GM21529 (cell line): ENCODE data around the gene RBMS1.
A peak's percentile ranks its signal among the peaks of the same experiment; 100 is the strongest.

Experiments
- ATAC-seq: cut with Tn5 transposase; IDR thresholded peaks from one replicate; pipeline ENCODE4 v1.9.1; 2021; ENCODE audit not compliant: unreplicated experiment

Gene RBMS1

DNA sequence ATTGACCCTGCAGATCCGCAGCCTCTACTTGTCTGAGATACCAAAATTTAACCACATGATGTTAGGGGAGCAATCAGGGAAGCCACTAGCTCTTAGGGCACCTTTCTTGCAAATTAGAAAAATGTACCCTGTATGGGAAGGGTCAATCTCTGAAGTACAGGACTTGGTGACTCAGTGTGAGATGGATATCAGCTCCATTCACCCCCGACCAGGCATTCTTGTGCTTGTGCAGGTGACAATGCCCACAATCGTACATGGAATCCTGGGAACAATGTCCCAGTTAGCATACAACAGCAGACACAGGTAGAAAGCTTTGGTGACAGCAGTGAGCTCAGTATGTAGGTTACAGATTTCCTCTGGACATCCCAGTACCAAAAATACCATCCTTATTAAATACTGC, 155.9 kb downstream of the RBMS1 start:
- ATAC-seq, result no peak

DNA sequence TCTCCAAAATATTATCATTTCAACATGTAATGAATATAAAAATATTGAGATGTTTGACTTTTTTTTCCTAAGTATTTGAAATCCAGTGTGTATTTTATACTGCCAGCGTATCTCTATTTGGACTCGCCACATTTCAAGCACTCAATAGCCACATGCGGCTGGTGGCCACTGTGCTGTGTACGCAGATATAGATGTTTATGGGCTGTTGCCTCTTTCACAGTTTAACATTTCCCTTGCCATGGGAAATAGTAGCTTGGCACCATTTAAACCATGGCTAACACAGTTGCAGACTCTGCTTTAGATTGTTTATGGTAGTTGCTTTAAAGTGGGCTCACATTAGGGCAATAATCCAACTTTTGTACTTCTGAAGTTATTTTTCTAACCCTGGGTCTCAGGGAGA, 157.0 kb downstream of the RBMS1 start:
- no peak for ATAC-seq

DNA sequence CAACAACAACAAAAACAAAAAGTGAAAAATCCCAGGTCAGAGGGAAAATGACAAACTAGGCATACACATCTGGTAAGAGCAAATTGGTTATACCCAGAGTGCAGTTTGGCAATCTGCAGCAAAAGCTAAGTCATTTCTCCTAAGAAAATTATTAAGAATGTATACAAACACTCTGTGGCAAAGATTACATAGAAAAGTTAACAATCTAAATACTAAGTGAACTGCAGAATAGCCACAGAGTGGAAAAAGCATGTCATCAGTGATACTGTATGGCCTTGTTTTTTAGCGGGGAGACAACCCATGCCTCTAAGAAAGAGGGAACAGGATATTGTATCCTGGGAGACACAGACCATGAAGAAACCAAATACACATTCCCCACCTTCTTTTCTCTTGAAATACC, 157.5 kb downstream of the RBMS1 start:
- no peak for ATAC-seq

DNA sequence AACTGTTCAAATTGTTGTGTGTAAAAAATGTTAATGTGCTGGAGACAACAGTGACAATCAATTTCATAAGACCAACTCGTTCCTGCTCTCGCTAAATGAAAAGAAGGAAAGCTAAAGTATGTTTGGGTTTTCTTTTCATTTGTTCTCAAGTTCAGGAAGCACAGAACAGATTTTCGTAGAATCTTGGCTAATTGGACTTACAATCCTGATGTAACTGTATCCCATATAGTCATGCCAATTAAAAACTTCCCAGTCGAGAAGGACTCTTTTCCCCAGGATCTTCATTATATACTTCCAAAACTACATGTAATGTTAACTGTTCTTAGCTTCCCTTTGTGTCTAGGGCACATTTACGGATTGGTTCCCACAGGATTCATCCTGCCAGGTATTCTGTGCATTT, 158.2 kb downstream of the RBMS1 start:
- ATAC-seq, result no peak

DNA sequence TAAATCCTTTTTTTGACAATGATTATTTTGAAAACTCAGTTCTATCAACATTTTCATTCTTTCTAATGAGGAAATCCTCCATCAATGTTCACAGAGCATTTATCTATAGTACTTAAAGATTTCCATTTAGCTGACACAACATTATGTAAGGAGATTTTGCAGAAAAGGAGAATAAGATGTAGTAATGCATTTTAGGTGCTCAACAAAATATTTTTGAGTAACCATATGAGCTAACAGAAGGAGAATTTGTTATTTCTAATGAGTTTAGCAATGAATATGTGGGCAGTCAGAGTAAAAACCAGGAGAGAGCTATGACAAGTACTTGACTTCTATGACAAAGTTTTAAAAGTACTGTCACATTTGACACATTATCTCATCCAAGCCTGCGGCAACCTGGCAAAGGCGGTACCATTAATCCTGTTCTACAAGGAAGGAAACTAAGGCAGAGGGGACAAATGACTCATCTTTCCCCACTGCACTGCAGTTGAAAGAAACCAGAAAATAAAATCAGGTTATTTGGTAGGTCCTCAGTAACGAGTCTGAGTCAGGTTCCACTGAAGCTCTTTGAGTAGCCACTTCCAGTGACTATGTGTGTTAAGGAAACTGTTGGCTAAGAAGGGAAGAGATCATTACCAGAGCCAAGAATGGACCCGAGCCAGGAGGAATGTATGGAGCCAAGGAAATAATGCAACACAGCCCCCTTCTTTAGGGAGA, 159.4 kb downstream of the RBMS1 start:
- no peak for ATAC-seq

DNA sequence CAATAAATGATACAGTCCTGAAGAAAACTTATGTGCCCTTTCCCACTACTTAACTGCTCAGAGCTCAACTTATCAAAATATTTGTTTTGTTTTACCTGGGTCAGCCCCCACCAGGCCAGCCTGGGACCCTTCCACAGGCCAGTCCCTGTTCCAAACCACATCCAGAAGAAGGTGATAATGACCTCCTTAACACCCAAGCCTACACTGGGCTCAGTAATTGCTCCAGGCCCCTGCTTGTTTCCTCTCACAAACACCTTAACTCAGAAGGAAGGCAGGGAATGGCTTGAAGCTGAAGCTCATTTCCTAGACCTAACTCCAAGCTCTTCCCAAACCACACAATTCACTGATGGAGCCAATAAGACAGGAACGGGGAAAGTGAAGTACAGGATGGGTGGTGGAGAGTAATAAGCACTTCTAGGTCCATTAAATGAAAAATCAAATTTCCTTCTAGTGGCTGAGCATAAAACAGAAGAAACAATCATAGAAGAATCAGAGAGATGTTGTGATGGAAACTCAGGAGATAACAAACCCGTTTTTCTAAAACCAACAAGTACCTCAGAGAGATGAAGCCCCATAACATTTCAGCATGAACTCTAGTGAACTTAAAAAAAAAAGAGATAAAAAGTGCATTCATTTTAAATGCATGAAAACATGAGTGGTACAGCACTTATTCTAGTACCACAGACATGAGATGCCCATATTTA, 160.1 kb downstream of the RBMS1 start:
- no peak for ATAC-seq

DNA sequence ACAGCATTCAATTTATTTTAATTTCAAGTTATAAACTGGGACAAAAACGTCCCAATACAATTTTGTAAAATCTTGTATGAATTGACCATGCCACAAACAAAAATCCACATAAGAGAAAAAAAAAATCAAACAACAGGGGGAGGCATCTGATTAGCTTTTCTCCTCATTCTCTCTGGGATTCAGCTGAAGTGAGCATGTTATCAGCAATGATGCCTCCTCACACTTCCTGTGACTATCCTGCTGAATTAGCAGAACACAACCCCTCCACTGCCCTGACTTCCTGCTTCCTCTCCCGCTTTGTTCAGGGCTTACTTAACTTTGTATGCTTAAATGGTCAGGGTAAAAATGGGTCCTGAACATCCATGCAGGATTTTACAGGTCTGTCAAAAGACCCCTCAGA, 161.3 kb downstream of the RBMS1 start:
- ATAC-seq, result no peak

DNA sequence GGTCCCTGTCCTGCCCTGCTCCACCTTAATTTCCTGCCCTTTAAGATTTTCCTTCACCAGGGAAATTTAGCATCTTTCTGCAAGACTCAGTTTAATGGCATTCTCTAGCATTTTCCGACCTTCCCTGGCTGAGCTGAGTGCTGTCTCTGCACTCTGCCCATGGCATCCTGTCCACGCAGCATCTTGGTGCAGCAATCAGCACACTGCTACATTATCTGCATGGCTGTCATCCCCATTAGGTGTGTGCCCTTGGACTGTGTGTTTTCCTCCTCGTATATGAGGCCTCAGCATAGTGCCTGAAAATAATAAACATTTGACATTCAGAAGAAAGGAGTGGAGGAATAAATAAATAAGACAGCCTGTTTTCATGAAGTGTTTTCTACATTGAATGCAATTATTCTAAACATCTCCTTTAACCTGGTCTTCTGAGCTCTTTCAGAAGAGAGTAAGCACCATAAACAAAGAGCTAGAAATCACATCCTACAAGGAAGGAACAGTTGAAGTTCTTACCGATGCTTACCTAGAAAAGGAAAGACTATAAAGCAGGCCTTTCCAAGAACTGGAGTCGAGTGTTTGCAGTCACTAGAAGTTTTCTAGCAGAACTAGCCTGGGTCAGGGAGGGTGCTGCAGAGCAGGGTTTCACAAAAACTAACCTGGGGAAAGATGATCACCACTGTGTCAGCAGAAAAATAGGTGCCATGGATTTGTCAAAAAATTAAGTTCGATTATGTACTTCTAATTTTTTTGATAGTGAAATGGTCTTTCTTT, 162.2 kb downstream of the RBMS1 start:
- no peak for ATAC-seq

DNA sequence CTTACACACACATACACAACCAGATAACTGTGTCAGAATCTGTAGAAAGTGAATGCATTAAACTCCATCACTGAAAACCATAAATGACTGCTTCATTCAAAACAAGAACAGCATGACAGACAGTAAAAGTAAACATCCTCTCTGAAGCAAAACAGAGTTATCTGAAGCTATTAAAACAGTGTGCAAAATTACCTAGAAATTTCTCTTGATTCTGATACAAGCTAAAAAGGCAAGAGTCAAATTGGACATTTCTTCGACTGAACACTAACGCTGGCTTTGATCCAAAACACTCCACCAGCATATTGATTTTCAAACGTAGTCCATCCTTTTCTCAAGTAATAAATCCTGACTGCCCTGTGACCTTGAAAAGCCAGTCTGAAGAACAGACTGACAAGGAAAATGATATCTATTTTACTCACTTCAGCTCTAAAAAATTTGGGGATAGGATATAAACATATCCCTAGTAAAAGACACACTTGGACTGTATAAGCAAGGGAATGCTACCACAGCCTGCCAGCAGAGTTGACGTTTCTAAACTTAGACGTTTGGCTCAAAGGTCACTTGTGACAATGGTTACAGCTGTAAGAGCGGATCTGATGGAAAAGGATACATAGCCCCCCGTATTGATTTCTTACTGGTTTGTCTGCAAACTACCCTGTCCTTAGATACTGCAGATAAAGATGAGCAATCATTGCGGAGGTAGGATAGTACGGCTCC, 164.6 kb downstream of the RBMS1 start:
- ATAC-seq, result no peak

DNA sequence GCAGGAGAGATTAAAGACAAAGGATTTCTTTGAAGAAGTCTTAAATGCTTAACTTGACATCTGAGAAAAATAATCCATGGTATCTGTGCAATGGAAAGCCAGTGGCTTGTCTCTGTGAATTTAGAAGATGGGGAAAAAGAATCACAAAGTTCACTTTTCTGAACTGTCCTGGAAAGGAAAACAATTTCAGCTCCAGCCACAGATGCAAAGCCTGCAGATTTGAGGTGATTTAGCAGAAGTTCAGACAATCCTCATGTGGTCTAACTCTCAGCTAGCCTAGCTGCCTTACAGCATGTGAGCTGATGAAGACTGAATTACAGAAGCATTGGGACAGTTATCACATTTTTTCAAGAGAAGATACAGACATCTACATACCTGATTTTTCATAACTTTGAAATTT, 166.8 kb downstream of the RBMS1 start:
- no peak for ATAC-seq

DNA sequence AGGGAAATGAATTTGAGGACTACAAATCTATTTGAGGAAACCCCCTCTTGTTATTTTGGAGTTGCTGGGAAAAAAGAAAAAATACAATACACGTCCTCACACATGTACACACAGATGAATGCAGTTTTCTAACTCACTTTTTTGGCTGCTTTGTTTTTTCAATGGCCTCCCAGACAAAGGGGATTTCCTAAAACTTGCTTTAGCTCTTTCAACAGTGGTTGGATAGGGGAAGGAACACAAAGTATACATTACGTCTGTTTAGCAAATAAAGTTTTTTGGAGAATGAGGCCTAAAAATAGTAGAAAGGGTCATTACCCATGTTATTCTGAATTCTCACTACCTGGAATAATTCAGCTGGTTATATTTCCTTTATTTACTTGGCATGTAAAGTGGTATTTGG, 168.2 kb downstream of the RBMS1 start:
- ATAC-seq, result no peak

DNA sequence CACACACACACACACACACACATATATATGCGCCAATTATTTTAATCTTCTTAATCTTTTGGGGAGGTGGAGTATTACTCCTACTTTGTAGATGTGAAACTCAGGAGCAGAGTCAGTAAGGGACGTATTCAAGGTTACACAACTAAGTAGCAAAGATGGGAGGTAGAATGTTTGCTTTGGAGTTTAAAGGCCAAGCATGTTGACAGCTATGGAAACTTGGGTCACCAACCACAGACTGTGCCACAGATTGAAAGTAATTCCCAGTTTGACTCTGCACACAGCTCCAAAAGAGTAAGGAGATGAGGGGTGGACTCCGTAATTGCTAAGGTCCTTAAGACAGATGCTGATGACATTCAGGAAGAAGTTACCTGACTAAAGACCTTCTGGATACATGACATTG, 168.7 kb downstream of the RBMS1 start:
- ATAC-seq, result no peak

DNA sequence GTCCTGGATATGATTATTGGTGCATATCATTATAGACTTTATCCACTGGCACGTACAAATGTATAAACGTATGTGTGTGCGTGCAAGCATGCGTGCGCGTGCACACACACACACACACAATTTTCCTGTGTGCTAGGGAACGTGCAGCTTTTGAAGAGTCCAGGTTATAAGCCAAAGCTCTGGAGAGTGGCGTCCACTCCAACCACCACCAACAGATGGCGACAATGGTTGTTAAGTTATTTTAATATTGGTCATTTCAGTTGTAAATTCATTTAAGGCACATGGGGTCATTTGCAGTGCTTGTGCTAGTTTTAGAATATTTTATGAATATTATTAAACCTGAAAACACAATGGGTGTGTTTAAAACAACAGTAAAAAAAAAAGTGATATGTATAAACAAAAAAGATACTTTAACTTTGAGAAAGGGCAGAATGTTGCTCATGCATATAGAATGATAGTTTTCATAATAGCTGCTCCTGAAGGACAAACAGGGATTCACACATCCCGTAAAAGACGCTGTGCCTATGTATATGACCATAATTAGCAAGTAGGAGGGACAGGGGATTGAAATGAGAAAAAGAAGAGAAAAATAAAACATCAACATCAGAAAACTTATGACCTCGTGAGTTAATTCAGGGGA, 169.3 kb downstream of the RBMS1 start:
- ATAC-seq, result peak; percentile 69

DNA sequence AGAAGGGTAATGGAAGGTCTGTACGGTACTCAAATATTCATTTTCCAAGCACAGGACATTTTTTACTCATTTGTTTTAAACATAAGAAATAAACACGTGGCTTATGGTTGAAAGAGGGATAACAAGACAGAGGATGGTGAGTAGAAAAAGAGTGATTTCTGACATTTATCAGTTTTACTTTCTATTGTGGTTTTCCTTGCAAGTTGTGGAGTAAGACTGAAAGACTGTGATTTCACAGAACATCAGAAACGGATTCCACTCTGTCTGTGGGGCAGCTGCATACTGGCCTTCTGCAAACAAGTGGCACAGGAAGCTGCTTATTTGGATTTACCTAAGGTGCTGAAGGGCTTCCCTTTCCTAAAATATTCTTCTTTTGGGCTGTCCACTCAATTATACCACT, 171.3 kb downstream of the RBMS1 start:
- ATAC-seq, result no peak

DNA sequence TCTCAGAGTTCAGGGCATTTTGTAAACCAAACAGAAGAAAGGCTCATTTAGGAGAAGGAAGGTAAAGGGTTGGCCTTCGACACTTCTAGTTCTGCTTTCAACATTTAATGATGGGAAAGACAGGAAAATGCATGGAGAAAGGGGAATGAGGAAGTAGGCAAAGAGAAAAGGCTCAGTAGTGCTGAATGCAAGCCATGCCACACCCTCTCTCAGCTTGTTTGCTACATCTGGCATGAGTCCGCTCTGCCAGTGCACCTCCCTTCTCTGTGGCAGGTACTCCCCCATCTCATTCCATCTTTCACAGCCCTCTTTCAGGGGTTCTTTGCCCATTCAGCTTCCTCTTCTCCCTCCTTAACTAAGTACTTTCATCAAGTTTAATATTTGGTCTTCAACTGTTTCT, 172.6 kb downstream of the RBMS1 start:
- ATAC-seq, result no peak

DNA sequence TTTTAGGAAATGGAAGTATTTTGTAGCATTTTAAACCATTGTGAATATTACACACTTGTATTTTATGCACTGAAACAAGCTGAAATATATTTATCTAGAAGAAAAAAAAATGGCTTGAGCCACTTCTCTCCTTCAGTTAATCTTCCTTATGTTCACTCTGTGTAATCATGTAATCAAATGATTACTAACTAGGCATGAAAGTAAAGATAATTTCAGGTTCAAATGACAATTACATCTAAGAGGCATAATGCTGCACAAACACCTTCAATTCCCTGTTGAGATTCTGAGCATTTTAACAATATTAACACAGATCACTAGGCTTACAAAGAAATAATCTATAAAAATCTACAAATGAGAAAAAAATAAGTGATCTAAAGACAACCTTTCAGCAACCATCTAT, 173.9 kb downstream of the RBMS1 start:
- no peak for ATAC-seq

DNA sequence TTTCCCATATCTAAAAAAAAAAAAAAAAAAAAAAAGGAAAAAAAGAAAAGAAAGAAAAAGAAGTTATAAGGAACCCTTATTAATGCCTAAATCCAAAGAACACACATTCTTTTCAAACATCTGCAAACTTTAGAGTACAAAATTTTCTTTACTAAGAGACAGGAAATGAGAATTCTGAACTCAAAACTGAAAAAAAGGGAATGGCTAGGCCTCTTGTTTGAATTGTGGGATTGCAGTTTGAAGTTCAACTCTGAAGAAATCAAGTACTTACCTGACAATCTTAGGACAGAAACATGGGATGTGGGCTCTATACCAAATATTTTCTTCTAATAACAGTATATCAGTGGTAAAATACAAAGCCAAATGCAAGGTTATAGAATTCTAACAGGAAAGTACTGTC, 175.4 kb downstream of the RBMS1 start:
- ATAC-seq, result no peak

DNA sequence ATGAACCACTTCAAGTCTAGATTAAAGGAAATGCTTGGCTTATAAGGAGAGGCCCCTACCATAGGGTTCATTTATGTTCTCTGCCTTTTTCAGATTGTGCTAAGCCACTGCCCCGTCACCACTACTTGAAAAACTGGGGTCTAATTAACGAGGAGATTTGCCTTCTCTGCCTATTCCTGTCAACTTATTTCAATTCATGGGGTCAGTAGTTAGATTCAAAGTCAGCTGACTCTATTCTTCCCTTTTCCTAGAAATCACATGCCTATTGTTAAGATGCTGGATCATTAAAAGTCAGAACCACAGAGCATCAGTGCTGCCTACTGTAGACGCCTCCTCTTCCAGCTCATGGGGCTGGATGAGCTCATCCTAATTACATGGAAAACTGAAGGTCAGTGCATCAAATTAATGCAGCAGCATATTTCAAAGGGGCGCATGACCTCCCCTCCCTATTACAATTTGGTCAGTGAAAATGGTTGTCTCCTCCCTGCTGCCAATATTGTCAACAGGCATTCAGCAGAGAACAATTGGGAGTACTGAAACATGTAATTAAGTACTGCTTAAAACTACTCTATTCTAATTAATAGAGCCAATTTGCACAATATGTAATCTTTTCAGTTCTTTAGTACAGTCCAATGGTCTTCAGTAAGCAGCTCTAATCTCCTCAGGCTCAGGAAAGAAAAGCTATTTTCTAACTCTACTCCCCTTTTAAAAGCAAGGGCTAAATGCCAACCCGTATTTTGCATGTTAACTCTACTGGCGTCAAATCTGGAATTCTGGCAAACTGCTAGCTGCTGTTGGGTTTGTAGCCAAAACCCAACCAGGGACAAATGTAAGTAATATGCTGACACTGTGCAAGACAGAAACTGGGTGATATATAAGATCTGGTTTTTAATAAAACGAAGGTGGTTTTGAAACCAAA, 176.2 kb downstream of the RBMS1 start:
- ATAC-seq, result no peak

DNA sequence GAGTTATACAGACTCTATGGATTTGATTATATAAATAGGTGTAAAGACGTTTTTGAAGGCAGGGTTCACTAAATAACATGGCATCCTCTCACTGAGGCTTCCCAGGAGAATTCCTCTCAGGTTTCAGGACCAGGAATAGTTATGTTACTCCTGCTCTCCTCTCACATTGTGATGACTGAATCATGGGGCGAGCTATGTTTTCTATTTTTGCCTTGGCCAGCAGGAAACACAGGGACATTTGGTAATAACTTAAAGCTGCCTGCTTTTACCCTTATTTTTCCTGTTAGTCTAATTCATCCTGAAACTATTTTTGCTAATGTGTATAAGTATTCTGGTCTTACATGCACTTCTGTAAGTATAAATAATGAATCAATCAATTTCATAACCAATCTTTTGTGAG, 178.3 kb downstream of the RBMS1 start:
- no peak for ATAC-seq
